B cell (primary cell): ENCODE data around the gene ANGPTL2. TPM values are rescaled to one million over a fixed set of nuclear protein-coding genes. Genes with fewer than 3 reads are reported as not detected.

Experiments
- ATAC-seq: fragments of 200-7000 bp; cut with Tn5 transposase; one replicate; pipeline ENCODE4 v1.10.0; 2021; ENCODE audit warnings: low read depth, mild to moderate bottlenecking, moderate number of reproducible peaks, moderate library complexity
- CTCF ChIA-PET: fragments of 350-600 bp; sonication (Branson Sonifier 250); formaldehyde crosslinking; loops from one replicate; lab custom pipeline; 2021; ENCODE audit warnings: antibody characterized with exemption, inconsistent platforms; lab: Charles Lee
- POLR2A ChIA-PET: fragments of 350-600 bp; sonication (Branson Sonifier 250); formaldehyde crosslinking; loops from one replicate; lab custom pipeline; 2021; ENCODE audit warnings: antibody characterized with exemption; lab: Charles Lee
- DNase-seq: peaks from one replicate; pipeline ENCODE4 v3.0.0; 2013
- H2AFZ ChIP-seq: 2 replicates; pipeline ENCODE4 v1.6.1; 2012; ENCODE audit warnings: mild to moderate bottlenecking, low read depth, low read length; ENCODE audit not compliant: insufficient read depth, poor library complexity, severe bottlenecking
- H3K27ac ChIP-seq, 2 donors: 1 replicate in 1 of 2; 2 replicates in 1 of 2; pipeline ENCODE4 v1.5.1; 2012 to 2013; ENCODE audit warnings: low read length in 2 of 2, mild to moderate bottlenecking in 2 of 2, moderate library complexity in 1 of 2
- H3K27me3 ChIP-seq, 4 experiments: fragments of 200-600 bp in 1 of 4; sonication (generic) in 1 of 4; replicated peaks in 1 of 4; 1 replicate in 2 of 4; 2 replicates in 2 of 4; pipeline versions ENCODE4 v1.6.1 to v1.7.0; 2013 to 2016; ENCODE audit warnings: low read length in 3 of 4, mild to moderate bottlenecking in 2 of 4, mixed read lengths in 1 of 4, moderate library complexity in 1 of 4; ENCODE audit not compliant: insufficient read depth in 4 of 4, control insufficient read depth in 3 of 4; ENCODE audit errors: control extremely low read depth in 1 of 4
- H3K36me3 ChIP-seq, 2 experiments: replicated peaks in 1 of 2; 1 replicate in 1 of 2; 2 replicates in 1 of 2; pipeline versions ENCODE4 v1.6.1 to v1.7.1; 2013; ENCODE audit warnings: low read length in 1 of 2; ENCODE audit not compliant: insufficient read depth in 2 of 2, control insufficient read depth in 1 of 2; ENCODE audit errors: control extremely low read depth in 1 of 2, extremely low read depth in 1 of 2
- H3K4me1 ChIP-seq, 2 donors: fragments of 200-600 bp in 1 of 2; sonication (generic) in 1 of 2; 1 replicate in 1 of 2; 2 replicates in 1 of 2; pipeline versions ENCODE4 v1.5.1 to v1.6.1; 2013 to 2017; ENCODE audit warnings: low read length in 2 of 2; ENCODE audit not compliant: control insufficient read depth in 2 of 2, insufficient read depth in 2 of 2
- H3K4me2 ChIP-seq: replicated peaks from 2 replicates; pipeline ENCODE3; 2012; ENCODE audit warnings: mild to moderate bottlenecking, low read depth, low read length; ENCODE audit not compliant: poor library complexity, severe bottlenecking
- H3K4me3 ChIP-seq, 5 experiments: fragments of 200-600 bp in 1 of 5; sonication (generic) in 1 of 5; 1 replicate in 3 of 5; 2 replicates in 2 of 5; pipeline versions ENCODE4 v1.5.1 to v1.7.0; 2011 to 2016; ENCODE audit warnings: low read length in 4 of 5, mild to moderate bottlenecking in 4 of 5, low read depth in 2 of 5, control low read depth in 1 of 5, moderate library complexity in 1 of 5; ENCODE audit not compliant: insufficient read depth in 1 of 5; ENCODE audit errors: control extremely low read depth in 1 of 5, extremely low read depth in 1 of 5
- H3K79me2 ChIP-seq: fragments of 200-600 bp; sonication (generic); one replicate; pipeline ENCODE4 v1.6.0; 2016; ENCODE audit warnings: low read length; ENCODE audit not compliant: control insufficient read depth, insufficient read depth
- H3K9ac ChIP-seq: fragments of 200-600 bp; sonication (generic); 2 replicates; pipeline ENCODE4 v1.6.1; 2017; ENCODE audit warnings: mild to moderate bottlenecking, low read length, moderate library complexity
- H3K9me3 ChIP-seq, 3 donors: one replicate each; pipeline versions ENCODE4 v1.6.1 to v1.7.1; 2013; ENCODE audit warnings: low read length in 2 of 3; ENCODE audit not compliant: control insufficient read depth in 2 of 3, insufficient read depth in 1 of 3; ENCODE audit errors: control extremely low read depth in 1 of 3
- H4K20me1 ChIP-seq: 2 replicates; pipeline ENCODE4 v1.6.0; 2012; ENCODE audit warnings: mild to moderate bottlenecking, low read length; ENCODE audit not compliant: insufficient read depth, control insufficient read depth, poor library complexity, severe bottlenecking
- H3K27ac Mint-ChIP-seq: one replicate; pipeline ENCODE4 v1.8.0; 2021; ENCODE audit warnings: mixed read lengths
- H3K27me3 Mint-ChIP-seq: one replicate; pipeline ENCODE4 v1.8.0; 2021; ENCODE audit warnings: mixed read lengths
- H3K4me1 Mint-ChIP-seq: one replicate; pipeline ENCODE4 v1.8.0; 2021; ENCODE audit warnings: mixed read lengths
- H3K4me3 Mint-ChIP-seq: one replicate; pipeline ENCODE4 v1.8.0; 2021; ENCODE audit warnings: mixed read lengths
- H3K9me3 Mint-ChIP-seq: one replicate; pipeline ENCODE4 v1.8.0; 2022; ENCODE audit warnings: mixed read lengths; ENCODE audit not compliant: insufficient read depth
- EZH2 ChIP-seq: IDR thresholded peaks from 2 replicates; pipeline ENCODE4 v1.6.1; 2012; ENCODE audit warnings: borderline replicate concordance, low read depth, mild to moderate bottlenecking, moderate library complexity, low read length; ENCODE audit not compliant: insufficient read depth, poor library complexity, severe bottlenecking
- WGBS: methylation state at CpG from one replicate; pipeline ENCODE4 v1.1.5; 2013; ENCODE audit warnings: missing lambda C conversion rate; ENCODE audit not compliant: insufficient coverage; 5-methylcytosine and 5-hydroxymethylcytosine counted together
- intact Hi-C: fragments of 100-400 bp; cut with micrococcal nuclease; formaldehyde crosslinking; loops from one replicate; pipeline ENCODE4 v1.10.0; 2022
- polyA plus RNA-seq: library from polyadenylated mRNA; depleted of rRNA; stranded (reverse); fragments of >200 nt; gene quantifications from 2 replicates; pipeline ENCODE4 v1.2.3, GENCODE V29; 2012
- total RNA-seq, 2 donors: library from RNA; stranded (reverse); fragments of 120-200 nt in 1 of 2; gene quantifications; 1 replicate in 1 of 2; 2 replicates in 1 of 2; pipeline versions ENCODE4 v1.2.3 to v1.2.4, GENCODE V29; 2013 to 2022
- TF ChIP-seq, protein P1 (sequence below): fragments of 200-600 bp; IDR thresholded peaks from one replicate; pipeline ENCODE4 v1.8.0; 2022; ENCODE audit warnings: antibody characterized with exemption, mild to moderate bottlenecking

The ANGPTL2 gene
- total and polyA plus RNA-seq, 2 donors (not counting 1 experiment from before 2014, with no cell fraction given) = not detected

DNA sequence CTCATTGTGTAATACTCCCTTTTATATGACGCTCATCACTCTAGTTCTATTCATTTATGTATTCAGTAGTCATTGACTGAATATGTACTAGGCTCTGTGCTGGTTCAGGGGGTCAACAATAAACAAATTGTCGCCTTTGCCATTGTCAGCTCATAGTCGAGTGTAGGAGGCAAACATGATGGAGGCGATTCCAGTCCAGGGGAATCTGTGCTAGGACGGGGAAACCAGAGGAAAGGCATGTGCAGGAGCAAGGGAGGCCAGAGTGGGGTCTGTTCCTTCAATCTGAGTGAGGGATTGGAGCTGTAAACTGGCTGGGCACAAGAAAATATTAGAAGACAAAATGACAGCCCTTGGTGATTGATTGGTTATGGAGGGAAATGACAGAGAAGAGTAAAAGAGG is 83.9 kb downstream of the ANGPTL2 start:
- Mint-ChIP-seq H3K4me1 (no peaks in the 10 kb centered on the region), H3K27me3 (no peaks in the 10 kb centered on the region), H3K9me3 (no peaks in the 10 kb centered on the region), H3K27ac (no peak overlapping the region), H3K4me3 (no peak overlapping the region)
- intact Hi-C loops = no loop called here
- Histone ChIP-seq H3K9me3 (no peaks in the 10 kb centered on the region), H3K27ac (no peak overlapping the region), H3K4me3 (no peak overlapping the region), H2AFZ (no peak overlapping the region), H3K27me3 (no peaks in the 10 kb centered on the region), H3K79me2 (no peaks in the 10 kb centered on the region), H3K9ac (no peak overlapping the region), H4K20me1 (no peaks in the 10 kb centered on the region), H3K4me1 (no peaks in the 10 kb centered on the region), H3K4me2 (no peak overlapping the region), H3K36me3 (peaks cover 0 to 14% of the 10 kb centered on the region in 2 experiments)
- ChIA-PET CTCF (no interaction called here), POLR2A (no interaction called here)
- no peak for ATAC-seq
- DNase-seq = no peak
- WGBS = 90% methylated on average over 4 of the region's 5 CpGs
- no peak for TF ChIP-seq EZH2
- TF ChIP-seq, protein P1, sequence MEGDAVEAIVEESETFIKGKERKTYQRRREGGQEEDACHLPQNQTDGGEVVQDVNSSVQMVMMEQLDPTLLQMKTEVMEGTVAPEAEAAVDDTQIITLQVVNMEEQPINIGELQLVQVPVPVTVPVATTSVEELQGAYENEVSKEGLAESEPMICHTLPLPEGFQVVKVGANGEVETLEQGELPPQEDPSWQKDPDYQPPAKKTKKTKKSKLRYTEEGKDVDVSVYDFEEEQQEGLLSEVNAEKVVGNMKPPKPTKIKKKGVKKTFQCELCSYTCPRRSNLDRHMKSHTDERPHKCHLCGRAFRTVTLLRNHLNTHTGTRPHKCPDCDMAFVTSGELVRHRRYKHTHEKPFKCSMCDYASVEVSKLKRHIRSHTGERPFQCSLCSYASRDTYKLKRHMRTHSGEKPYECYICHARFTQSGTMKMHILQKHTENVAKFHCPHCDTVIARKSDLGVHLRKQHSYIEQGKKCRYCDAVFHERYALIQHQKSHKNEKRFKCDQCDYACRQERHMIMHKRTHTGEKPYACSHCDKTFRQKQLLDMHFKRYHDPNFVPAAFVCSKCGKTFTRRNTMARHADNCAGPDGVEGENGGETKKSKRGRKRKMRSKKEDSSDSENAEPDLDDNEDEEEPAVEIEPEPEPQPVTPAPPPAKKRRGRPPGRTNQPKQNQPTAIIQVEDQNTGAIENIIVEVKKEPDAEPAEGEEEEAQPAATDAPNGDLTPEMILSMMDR = no peak

Other genes with a start within 250 kb of the ANGPTL2 start
- 39.9 and 48.6 TPM in 2 replicates for gene RALGPS1, start 207.9 kb downstream of the ANGPTL2 start, total RNA-seq
- gene RALGPS1, start 207.9 kb downstream of the ANGPTL2 start, polyA plus RNA-seq = 19.7 and 20.7 TPM in 2 replicates
- gene GARNL3, start 142.1 kb upstream of the ANGPTL2 start, total RNA-seq = 10.7 and 12.6 TPM in 2 replicates
- 1.4 and 1.5 TPM in 2 replicates for gene GARNL3, start 142.1 kb upstream of the ANGPTL2 start, polyA plus RNA-seq